Chondrocyte (in vitro differentiated cells): ENCODE results near the gene ARMC8. TPM values are rescaled to one million over a fixed set of nuclear protein-coding genes. Genes with fewer than 3 reads are reported as not detected.

ENCODE experiments used
- DNase-seq: peaks from one replicate; pipeline ENCODE4 v3.0.0; 2021; ENCODE audit warnings: mixed read lengths, low spot score
- H3K27ac Mint-ChIP-seq: one replicate; pipeline ENCODE4 v1.8.0; 2021; ENCODE audit warnings: mild to moderate bottlenecking, moderate library complexity, mixed read lengths; ENCODE audit not compliant: unreplicated experiment
- H3K27me3 Mint-ChIP-seq: 2 replicates; pipeline ENCODE4 v1.8.0; 2021; ENCODE audit warnings: low read depth, mixed read lengths
- H3K36me3 Mint-ChIP-seq: 2 replicates; pipeline ENCODE4 v1.8.0; 2021; ENCODE audit warnings: low read depth, mixed read lengths
- H3K4me1 Mint-ChIP-seq: 2 replicates; pipeline ENCODE4 v1.8.0; 2021; ENCODE audit warnings: low read depth, mild to moderate bottlenecking, mixed read lengths
- H3K4me3 Mint-ChIP-seq: one replicate; pipeline ENCODE4 v1.8.0; 2021; ENCODE audit warnings: mild to moderate bottlenecking, moderate library complexity, mixed read lengths; ENCODE audit not compliant: unreplicated experiment
- H3K9me3 Mint-ChIP-seq: 2 replicates; pipeline ENCODE4 v1.8.0; 2021; ENCODE audit warnings: low read depth, mixed read lengths
- CTCF ChIP-seq: fragments of 200-600 bp; sonication (generic); IDR thresholded peaks from 2 replicates; pipeline ENCODE4 v1.5.0; 2021; ENCODE audit warnings: antibody characterized with exemption, mild to moderate bottlenecking, moderate library complexity
- total RNA-seq: library from RNA; stranded (reverse); gene quantifications from 3 replicates; pipeline ENCODE4 v1.2.1, GENCODE V29; 2021

Gene ARMC8
- total RNA-seq, 1 donor from 2014 or later: 34.2 TPM

GRCh38 chr3:138289701-138290100 is 102.6 kb downstream of the ARMC8 start:
- DNase-seq: no peak
- TF ChIP-seq CTCF: no peak
- H3K4me3 Mint-ChIP-seq: no peak overlapping the region
- H3K27ac Mint-ChIP-seq: peak overlapping the region; percentile 18
- H3K9me3 Mint-ChIP-seq: no peaks in the 10 kb centered on the region
- H3K4me1 Mint-ChIP-seq: no peaks in the 10 kb centered on the region
- no peaks in the 10 kb centered on the region for H3K27me3 Mint-ChIP-seq
- H3K36me3 Mint-ChIP-seq: peaks cover 39% of the 10 kb centered on the region

- TF ChIP-seq CTCF: no peak
- Mint-ChIP-seq H3K27me3 (no peaks in the 10 kb centered on the region), H3K36me3 (peaks cover 39% of the 10 kb centered on the region), H3K9me3 (no peaks in the 10 kb centered on the region), H3K27ac (no peak overlapping the region), H3K4me1 (peaks cover 3% of the 10 kb centered on the region), H3K4me3 (no peak overlapping the region)
- DNase-seq: no peak
These were observed 109.5 kb downstream of the ARMC8 start for GRCh38 chr3:138296639-138297038.

- DNase-seq: no peak
- H3K27me3 Mint-ChIP-seq: no peaks in the 10 kb centered on the region
- TF ChIP-seq CTCF: no peak
- H3K27ac Mint-ChIP-seq: no peak overlapping the region
- H3K9me3 Mint-ChIP-seq: no peaks in the 10 kb centered on the region
- peaks cover 3% of the 10 kb centered on the region for H3K4me1 Mint-ChIP-seq
- H3K36me3 Mint-ChIP-seq: peaks cover 38% of the 10 kb centered on the region
- H3K4me3 Mint-ChIP-seq: no peak overlapping the region
These were observed 110.0 kb downstream of the ARMC8 start for GRCh38 chr3:138297059-138297607.

- no peaks in the 10 kb centered on the region for H3K27me3 Mint-ChIP-seq
- no peak for DNase-seq
- no peak overlapping the region for H3K4me3 Mint-ChIP-seq
- TF ChIP-seq CTCF: no peak
- no peak overlapping the region for H3K27ac Mint-ChIP-seq
- no peaks in the 10 kb centered on the region for H3K9me3 Mint-ChIP-seq
- peaks cover 33% of the 10 kb centered on the region for H3K36me3 Mint-ChIP-seq
- peaks cover 3% of the 10 kb centered on the region for H3K4me1 Mint-ChIP-seq
These were observed 110.8 kb downstream of the ARMC8 start for GRCh38 chr3:138297876-138298275.

GRCh38 chr3:138300647-138301046 is 113.5 kb downstream of the ARMC8 start:
- no peak for DNase-seq
- Mint-ChIP-seq H3K27ac (no peak overlapping the region), H3K36me3 (peaks cover 21% of the 10 kb centered on the region), H3K27me3 (no peaks in the 10 kb centered on the region), H3K9me3 (no peaks in the 10 kb centered on the region), H3K4me1 (no peaks in the 10 kb centered on the region), H3K4me3 (no peak overlapping the region)
- TF ChIP-seq CTCF: no peak
